Measurements from ENCODE around the gene GPC3.

GRCh38 chrX:133604801-133605200 is 380.6 kb downstream of the GPC3 start:
- TF ChIP-seq, protein P1, sequence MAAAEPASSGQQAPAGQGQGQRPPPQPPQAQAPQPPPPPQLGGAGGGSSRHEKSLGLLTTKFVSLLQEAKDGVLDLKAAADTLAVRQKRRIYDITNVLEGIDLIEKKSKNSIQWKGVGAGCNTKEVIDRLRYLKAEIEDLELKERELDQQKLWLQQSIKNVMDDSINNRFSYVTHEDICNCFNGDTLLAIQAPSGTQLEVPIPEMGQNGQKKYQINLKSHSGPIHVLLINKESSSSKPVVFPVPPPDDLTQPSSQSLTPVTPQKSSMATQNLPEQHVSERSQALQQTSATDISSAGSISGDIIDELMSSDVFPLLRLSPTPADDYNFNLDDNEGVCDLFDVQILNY (CRISPR knock-in tag; IDR thresholded peaks at IDR 0.05) = no peak
- TF ChIP-seq, protein P2, sequence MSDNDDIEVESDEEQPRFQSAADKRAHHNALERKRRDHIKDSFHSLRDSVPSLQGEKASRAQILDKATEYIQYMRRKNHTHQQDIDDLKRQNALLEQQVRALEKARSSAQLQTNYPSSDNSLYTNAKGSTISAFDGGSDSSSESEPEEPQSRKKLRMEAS (CRISPR knock-in tag; IDR thresholded peaks at IDR 0.05) = no peak
- TF ChIP-seq NR3C1 (CRISPR knock-in tag; conservative IDR thresholded peaks at IDR 0.05; ENCODE audit: low read depth) (no peak), CTCF (IDR thresholded peaks at IDR 0.05) (no peak)
